Spleen (tissue), 11 donors: ENCODE measurements around the gene PCNP. TPM values are rescaled to one million over a fixed set of nuclear protein-coding genes. Genes with fewer than 3 reads are reported as not detected.
"Not testable (repeated sequence)": the region's sequence is repeated elsewhere in the genome, so short reads cannot be mapped to it uniquely, and the experiment has no call there.

Experiments
- DNase-seq: peaks from one replicate; pipeline ENCODE4 v3.0.0-alpha.2; 2020
- H3K27ac ChIP-seq, 8 donors: fragments of 200-600 bp; sonication (generic) in 7 of 8; 1 replicate in 4 of 8; 2 replicates in 4 of 8; pipeline versions ENCODE4 v1.5.0 to v1.8.0; 2016 to 2021; ENCODE audit warnings: inconsistent platforms in 4 of 8, mild to moderate bottlenecking in 4 of 8, moderate library complexity in 1 of 8
- H3K27me3 ChIP-seq, 7 donors: fragments of 200-600 bp; sonication (generic) in 6 of 7; replicated peaks in 1 of 7; 1 replicate in 4 of 7; 2 replicates in 3 of 7; pipeline versions ENCODE4 v1.5.0 to v1.8.0; 2016 to 2021; ENCODE audit warnings: inconsistent platforms in 3 of 7, mild to moderate bottlenecking in 1 of 7
- H3K36me3 ChIP-seq, 6 donors: fragments of 200-600 bp; sonication (generic) in 5 of 6; 1 replicate in 4 of 6; 2 replicates in 2 of 6; pipeline versions ENCODE4 v1.5.0 to v1.8.0; 2016 to 2021; ENCODE audit warnings: inconsistent platforms in 2 of 6
- H3K4me1 ChIP-seq, 6 donors: fragments of 200-600 bp; sonication (generic) in 5 of 6; 1 replicate in 3 of 6; 2 replicates in 3 of 6; pipeline versions ENCODE4 v1.5.0 to v1.8.0; 2016 to 2021; ENCODE audit warnings: inconsistent platforms in 3 of 6
- H3K4me3 ChIP-seq, 8 donors: fragments of 200-600 bp; sonication (generic) in 7 of 8; 1 replicate in 4 of 8; 2 replicates in 4 of 8; pipeline versions ENCODE4 v1.5.0 to v1.8.0; 2016 to 2021; ENCODE audit warnings: inconsistent platforms in 4 of 8, mild to moderate bottlenecking in 4 of 8, moderate library complexity in 2 of 8
- H3K9me3 ChIP-seq, 8 donors: fragments of 200-600 bp; sonication (generic) in 7 of 8; 1 replicate in 4 of 8; 2 replicates in 4 of 8; pipeline versions ENCODE4 v1.5.0 to v1.8.0; 2016 to 2021; ENCODE audit warnings: inconsistent platforms in 4 of 8
- CTCF ChIP-seq, 11 experiments: fragments of 200-600 bp in 7 of 11; fragments of 450-650 bp in 4 of 11; sonication (generic) in 4 of 11; IDR thresholded peaks in 8 of 11; conservative IDR thresholded peaks in 3 of 11; 1 replicate in 7 of 11; 2 replicates in 4 of 11; pipeline versions ENCODE4 v1.4.0 to v1.8.0; 2016 to 2021; ENCODE audit warnings: antibody characterized with exemption in 11 of 11, inconsistent platforms in 4 of 11, mild to moderate bottlenecking in 1 of 11
- POLR2A ChIP-seq, 3 donors: fragments of 450-650 bp; IDR thresholded peaks; one replicate each; pipeline ENCODE4 v1.5.1; 2017; ENCODE audit warnings: antibody characterized with exemption in 3 of 3, mild to moderate bottlenecking in 1 of 3
- POLR2AphosphoS5 ChIP-seq, 3 donors: sonication (generic); formaldehyde crosslinking; IDR thresholded peaks; one replicate each; pipeline ENCODE4 v1.5.1; 2017; ENCODE audit warnings: antibody characterized with exemption in 3 of 3
- WGBS, 5 donors: extraction: QIAGEN DNeasy Blood & Tissue Kit in 3 of 5; methylation state at CpG; one replicate each; pipeline versions ENCODE4 v1.1.5 to v1.1.7; 2013 to 2018; 5-methylcytosine and 5-hydroxymethylcytosine counted together
- intact Hi-C: fragments of 100-400 bp; cut with DNase I; formaldehyde crosslinking; loops from one replicate; pipeline ENCODE4 v1.15.0; 2023; ENCODE audit warnings: low total_unique reads
- polyA plus RNA-seq, 3 donors: library from polyadenylated mRNA; stranded (reverse); fragments of 200-250 nt; gene quantifications; one replicate each; pipeline ENCODE4 v1.2.1, GENCODE V29; 2013
- total RNA-seq, 7 donors: library from RNA; depleted of rRNA in 3 of 7; stranded (reverse); fragments of >200 nt in 3 of 7; fragmentation: NEBNext Ultra II Directional in 4 of 7; extraction: Animal tissue kit (Norgen Biotek cat#: 25700) in 4 of 7; gene quantifications; one replicate each; pipeline versions ENCODE4 v1.1.0 to v1.2.1, GENCODE V29; 2016 to 2021
- donor health status: healthy with polysubstance abuse.
- donor health status: DM: no; HTN: no; CAD: no; lungs with moderate emphysema.
- donor health status: DM: no; HTN: no; CAD: no.
- donor health status: Bipolar disorder and iron deficiency.
- donor health status: healthy.
- donor health status: DM: no; HTN: no; CAD: no.
- donor health status: DM: yes; HTN: yes; CAD: no.

The PCNP gene
- total and polyA plus RNA-seq, 10 donors, result 71.1 to 122 (median 107) TPM

GRCh38 chr3:101532783-101533602, 41.0 kb upstream of the PCNP start:
- H3K27me3 ChIP-seq, result no peaks in the 10 kb centered on the region
- H3K36me3 ChIP-seq, result no peaks in the 10 kb centered on the region
- H3K27ac ChIP-seq, result no peak overlapping the region
- H3K4me1 ChIP-seq, result no peaks in the 10 kb centered on the region
- intact Hi-C loops, result no loop called here
- WGBS, 5 donors, result 68 to 85% (median 77%) methylated on average over 9 of the region's 9 CpGs
- no peak overlapping the region for H3K4me3 ChIP-seq
- no peak for DNase-seq
- TF ChIP-seq POLR2A (IDR thresholded peaks at IDR 0.05) (no peak), CTCF (IDR thresholded peaks at IDR 0.05 in 8 of 11, conservative IDR thresholded peaks at IDR 0.05 in 3 of 11) (no peak), POLR2AphosphoS5 (IDR thresholded peaks at IDR 0.05) (no peak)
- no peaks in the 10 kb centered on the region for H3K9me3 ChIP-seq

- no peak for TF ChIP-seq POLR2AphosphoS5 (IDR thresholded peaks at IDR 0.05)
- Histone ChIP-seq H3K36me3 (no peaks in the 10 kb centered on the region), H3K27me3 (no peaks in the 10 kb centered on the region), H3K9me3 (no peaks in the 10 kb centered on the region), H3K27ac (no peak overlapping the region), H3K4me1 (no peaks in the 10 kb centered on the region), H3K4me3 (no peak overlapping the region)
- no peak for DNase-seq
- WGBS, 5 donors, result 74 to 92% (median 81%) methylated on average over 1 of the region's 1 CpG
- intact Hi-C loops, result no loop called here
Observed at GRCh38 chr3:101533603-101533968, 40.4 kb upstream of the PCNP start.

GRCh38 chr3:101535221-101535620, 38.8 kb upstream of the PCNP start:
- intact Hi-C loops, result no loop called here
- TF ChIP-seq POLR2AphosphoS5 (IDR thresholded peaks at IDR 0.05), result no peak
- TF ChIP-seq POLR2A (IDR thresholded peaks at IDR 0.05), result no peak
- no peak for TF ChIP-seq CTCF (IDR thresholded peaks at IDR 0.05 in 8 of 11, conservative IDR thresholded peaks at IDR 0.05 in 3 of 11)
- no peak overlapping the region for H3K27ac ChIP-seq
- H3K27me3 ChIP-seq, result no peaks in the 10 kb centered on the region
- H3K4me3 ChIP-seq, result no peak overlapping the region
- DNase-seq, result no peak
- H3K36me3 ChIP-seq, result no peaks in the 10 kb centered on the region
- H3K4me1 ChIP-seq, result no peaks in the 10 kb centered on the region
- H3K9me3 ChIP-seq, result no peaks in the 10 kb centered on the region
- 68 to 90% (median 77%) methylated on average over 5 of the region's 5 CpGs for WGBS, 5 donors

GRCh38 chr3:101536266-101536665, 37.7 kb upstream of the PCNP start:
- H3K4me3 ChIP-seq, result no peak overlapping the region
- H3K27ac ChIP-seq, result no peak overlapping the region
- no peaks in the 10 kb centered on the region for H3K27me3 ChIP-seq
- no peak for DNase-seq
- 86 to 100% (median 89%) methylated on average over 1 of the region's 1 CpG for WGBS, 5 donors
- no peaks in the 10 kb centered on the region for H3K36me3 ChIP-seq
- no peaks in the 10 kb centered on the region for H3K4me1 ChIP-seq
- no peaks in the 10 kb centered on the region for H3K9me3 ChIP-seq
- intact Hi-C loops, result no loop called here
- TF ChIP-seq POLR2A (IDR thresholded peaks at IDR 0.05) (no peak), POLR2AphosphoS5 (IDR thresholded peaks at IDR 0.05) (no peak), CTCF (IDR thresholded peaks at IDR 0.05 in 8 of 11, conservative IDR thresholded peaks at IDR 0.05 in 3 of 11) (no peak)

- H3K4me3 ChIP-seq, DNase-seq, H3K27ac ChIP-seq, H3K4me1 ChIP-seq, H3K36me3 ChIP-seq, H3K9me3 ChIP-seq, intact Hi-C loops, H3K27me3 ChIP-seq: not testable (repeated sequence)
- WGBS, 5 donors, result 28 to 44% (median 41%) methylated on average over 1 of the region's 1 CpG
Observed at GRCh38 chr3:101536955-101537354, 37.0 kb upstream of the PCNP start.
